Upper lobe of right lung (tissue), 1 donor: ENCODE measurements around the gene CPT1A. TPM values are rescaled to one million over a fixed set of nuclear protein-coding genes. Genes with fewer than 3 reads are reported as not detected.
A peak's percentile ranks its signal among the peaks of the same experiment; 100 is the strongest.
"Not testable (repeated sequence)": the region's sequence is repeated elsewhere in the genome, so short reads cannot be mapped to it uniquely, and the experiment has no call there.

Source experiments
- ATAC-seq: fragments of 200-7000 bp; cut with Tn5 transposase; one replicate; pipeline ENCODE4 v1.9.1; 2020; ENCODE audit warnings: mild to moderate bottlenecking, moderate library complexity
- DNase-seq: peaks from one replicate; pipeline ENCODE4 v3.0.0-alpha.2; 2020
- H3K27ac ChIP-seq: fragments of 200-600 bp; one replicate; pipeline ENCODE4 v1.8.0; 2022
- H3K27me3 ChIP-seq: fragments of 200-600 bp; one replicate; pipeline ENCODE4 v1.8.0; 2022; ENCODE audit warnings: mild to moderate bottlenecking
- H3K36me3 ChIP-seq: fragments of 200-600 bp; one replicate; pipeline ENCODE4 v1.8.0; 2022
- H3K4me1 ChIP-seq: fragments of 200-600 bp; one replicate; pipeline ENCODE4 v1.8.0; 2022
- H3K4me3 ChIP-seq: fragments of 200-600 bp; one replicate; pipeline ENCODE4 v1.8.0; 2022; ENCODE audit warnings: mild to moderate bottlenecking
- H3K9me3 ChIP-seq: fragments of 200-600 bp; one replicate; pipeline ENCODE4 v1.8.0; 2022
- intact Hi-C: fragments of 100-400 bp; cut with DNase I; formaldehyde crosslinking; loops from one replicate; pipeline ENCODE4 v1.11.0; 2022
- total RNA-seq: library from RNA; stranded (reverse); fragmentation: NEBNext Ultra II Directional; extraction: Animal tissue kit (Norgen Biotek cat#: 25700); gene quantifications from one replicate; pipeline ENCODE4 v1.2.1, GENCODE V29; 2021
- TF ChIP-seq, protein P1 (sequence below): fragments of 200-600 bp; IDR thresholded peaks from one replicate; pipeline ENCODE4 v1.8.0; 2022; ENCODE audit warnings: antibody characterized with exemption
- donor health status: DM: no; HTN: yes; CAD: no; lungs with severe emphysema.

The CPT1A gene
- total RNA-seq, 1 donor from 2014 or later: 76.4 TPM

DNA sequence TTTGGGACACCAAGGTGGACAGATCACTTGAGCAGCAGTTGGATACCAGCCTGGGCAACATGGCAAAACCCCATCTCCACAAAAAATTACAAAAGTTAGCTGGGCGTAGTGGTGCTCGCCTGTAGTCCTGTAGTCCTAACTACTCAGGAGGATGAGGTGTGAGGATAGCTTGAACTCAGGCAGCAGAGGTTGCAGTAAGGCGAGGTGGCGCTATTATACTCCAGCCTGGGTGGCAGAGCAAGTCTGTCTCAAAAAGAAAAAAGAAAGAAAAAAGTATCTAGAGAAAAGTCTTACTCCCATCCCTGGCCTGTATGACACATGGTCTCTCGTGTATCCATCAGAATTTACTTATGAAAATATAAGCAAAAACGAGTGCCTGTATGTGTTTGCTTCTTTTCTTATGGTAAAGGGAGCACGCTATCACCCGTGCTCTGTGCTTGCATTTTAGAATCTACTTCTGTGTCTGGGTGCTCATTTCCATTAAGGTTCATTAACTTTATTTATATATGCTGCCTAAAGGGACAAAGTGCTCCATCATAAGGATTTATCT is 15.4 kb upstream of the CPT1A start:
- TF ChIP-seq, protein P1, sequence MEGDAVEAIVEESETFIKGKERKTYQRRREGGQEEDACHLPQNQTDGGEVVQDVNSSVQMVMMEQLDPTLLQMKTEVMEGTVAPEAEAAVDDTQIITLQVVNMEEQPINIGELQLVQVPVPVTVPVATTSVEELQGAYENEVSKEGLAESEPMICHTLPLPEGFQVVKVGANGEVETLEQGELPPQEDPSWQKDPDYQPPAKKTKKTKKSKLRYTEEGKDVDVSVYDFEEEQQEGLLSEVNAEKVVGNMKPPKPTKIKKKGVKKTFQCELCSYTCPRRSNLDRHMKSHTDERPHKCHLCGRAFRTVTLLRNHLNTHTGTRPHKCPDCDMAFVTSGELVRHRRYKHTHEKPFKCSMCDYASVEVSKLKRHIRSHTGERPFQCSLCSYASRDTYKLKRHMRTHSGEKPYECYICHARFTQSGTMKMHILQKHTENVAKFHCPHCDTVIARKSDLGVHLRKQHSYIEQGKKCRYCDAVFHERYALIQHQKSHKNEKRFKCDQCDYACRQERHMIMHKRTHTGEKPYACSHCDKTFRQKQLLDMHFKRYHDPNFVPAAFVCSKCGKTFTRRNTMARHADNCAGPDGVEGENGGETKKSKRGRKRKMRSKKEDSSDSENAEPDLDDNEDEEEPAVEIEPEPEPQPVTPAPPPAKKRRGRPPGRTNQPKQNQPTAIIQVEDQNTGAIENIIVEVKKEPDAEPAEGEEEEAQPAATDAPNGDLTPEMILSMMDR: no peak
- intact Hi-C loops: no loop called here
- Histone ChIP-seq H3K9me3 (no peaks in the 10 kb centered on the region), H3K4me1 (peaks cover 6% of the 10 kb centered on the region), H3K27ac (no peak overlapping the region), H3K36me3 (no peaks in the 10 kb centered on the region), H3K4me3 (no peak overlapping the region), H3K27me3 (peaks cover 10% of the 10 kb centered on the region)
- ATAC-seq (no peak), DNase-seq (peak; percentile 23)

DNA sequence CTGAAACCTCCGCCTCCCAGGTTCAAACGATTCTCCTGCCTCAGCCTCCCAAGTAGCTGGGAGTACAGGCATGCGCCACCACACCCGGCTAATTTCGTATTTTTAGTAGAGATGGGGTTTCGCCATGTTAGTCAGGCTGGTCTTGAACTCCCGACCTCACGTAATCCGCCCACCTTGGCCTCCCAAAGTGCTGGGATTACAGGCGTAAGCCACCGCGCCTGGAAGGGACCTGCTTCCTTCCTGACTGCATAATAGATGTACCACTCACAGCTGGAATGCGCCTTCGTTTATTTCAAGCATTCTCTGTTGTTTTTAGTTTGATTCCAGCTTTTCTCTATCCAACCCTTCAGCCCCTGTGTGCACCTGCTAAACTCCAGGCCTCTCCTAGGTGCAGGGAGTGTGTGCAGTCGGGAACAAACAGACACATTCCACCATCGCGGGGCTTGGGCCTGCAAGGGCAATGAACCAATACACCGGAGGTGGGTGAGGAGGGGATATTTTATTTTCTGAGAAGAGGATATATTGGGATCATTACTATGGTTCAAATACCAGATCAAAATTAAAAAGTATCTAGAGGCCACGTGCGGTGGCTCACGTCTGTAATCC is 14.8 kb upstream of the CPT1A start:
- H3K36me3 ChIP-seq, H3K4me3 ChIP-seq, H3K4me1 ChIP-seq, intact Hi-C loops, ATAC-seq, H3K27ac ChIP-seq, H3K9me3 ChIP-seq: not testable (repeated sequence)
- H3K27me3 ChIP-seq: peaks cover 10% of the 10 kb centered on the region
- peak; percentile 26 for DNase-seq

DNA sequence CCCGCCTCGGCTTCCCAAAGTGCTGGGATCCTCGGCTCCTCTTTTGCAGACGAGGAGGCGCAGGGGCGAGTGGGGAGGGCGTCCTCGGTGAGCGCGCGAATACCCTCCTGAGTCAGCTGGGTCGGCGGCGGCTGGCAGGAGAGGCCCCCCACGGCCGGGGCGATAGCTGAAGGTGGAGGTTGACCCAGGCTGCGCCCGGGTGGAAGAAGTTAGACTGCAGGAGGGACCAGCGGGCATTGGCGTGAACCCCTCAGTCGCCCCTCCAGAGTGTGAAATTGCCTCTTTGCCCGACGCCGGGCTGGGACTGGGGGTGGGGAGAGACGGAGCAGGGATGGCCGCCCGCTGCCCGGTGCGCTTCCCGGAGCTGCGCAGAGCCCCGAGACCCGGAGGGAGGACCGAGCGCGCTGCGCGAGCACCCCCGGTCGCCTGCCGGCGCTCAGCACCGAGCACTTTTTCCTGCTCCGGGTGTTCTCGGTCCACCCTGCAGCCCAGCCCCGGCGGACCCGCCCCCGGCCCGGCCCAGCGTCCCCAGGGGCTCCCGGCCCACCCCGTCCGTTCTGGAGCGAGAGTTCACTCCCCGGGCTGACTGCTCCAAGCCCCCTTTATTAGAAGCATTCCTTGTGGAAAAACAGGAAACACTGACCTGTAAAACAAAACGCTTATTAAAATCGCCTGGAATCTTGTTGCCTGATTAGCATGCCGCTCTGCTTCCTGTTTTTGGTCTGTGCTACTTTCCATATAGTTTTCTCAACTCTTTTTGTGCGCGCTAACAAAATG is 13.7 kb upstream of the CPT1A start:
- Histone ChIP-seq H3K4me3 (peak overlapping the region; percentile 59), H3K27ac (peak overlapping the region; percentile 51), H3K9me3 (no peaks in the 10 kb centered on the region), H3K36me3 (no peaks in the 10 kb centered on the region), H3K4me1 (peaks cover 6% of the 10 kb centered on the region), H3K27me3 (peaks cover 10% of the 10 kb centered on the region)
- ATAC-seq (peak; percentile 83), DNase-seq (peak; percentile 70)
- intact Hi-C loops: no loop called here
- TF ChIP-seq, protein P1: no peak

DNA sequence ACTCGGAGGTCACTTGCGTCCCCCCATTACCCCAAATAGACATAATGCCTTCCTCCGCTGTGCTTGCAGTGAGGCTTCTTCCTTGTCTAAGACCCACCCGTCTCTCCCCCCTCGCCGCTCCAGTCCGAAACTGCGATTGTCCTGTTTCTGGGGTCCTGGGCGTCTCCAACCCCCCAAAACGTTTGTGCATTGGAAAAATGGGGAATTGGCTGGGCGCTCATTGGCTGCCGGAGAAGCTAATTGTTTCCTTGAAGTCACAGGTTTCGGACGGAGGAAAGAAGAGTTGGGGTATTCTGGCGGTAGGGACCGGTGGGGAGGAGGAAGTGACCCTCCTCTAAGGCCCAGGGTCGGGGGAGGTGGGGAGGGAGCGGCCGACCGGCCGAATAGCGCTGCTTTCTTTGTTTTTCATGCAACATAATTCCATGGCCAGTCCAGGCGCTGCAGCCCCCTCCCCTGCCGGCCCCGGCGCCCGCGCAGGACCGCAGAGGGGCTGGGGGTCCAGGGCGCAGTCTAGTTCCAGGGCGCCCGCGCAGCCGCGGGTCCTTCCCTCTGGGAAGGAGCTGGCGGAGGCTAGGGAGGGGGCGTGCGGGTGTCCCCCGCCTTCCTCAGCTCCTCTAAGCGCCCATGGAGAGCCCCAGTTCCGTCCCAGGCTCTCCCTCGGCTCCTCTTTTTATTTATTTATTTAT is 12.7 kb upstream of the CPT1A start:
- H3K4me3 ChIP-seq: peak overlapping the region; percentile 59
- peaks cover 10% of the 10 kb centered on the region for H3K27me3 ChIP-seq
- peaks cover 6% of the 10 kb centered on the region for H3K4me1 ChIP-seq
- TF ChIP-seq, protein P1: no peak
- no peaks in the 10 kb centered on the region for H3K36me3 ChIP-seq
- peak; percentile 46 for DNase-seq
- intact Hi-C loops: no loop called here
- ATAC-seq: no peak
- H3K27ac ChIP-seq: no peak overlapping the region
- no peaks in the 10 kb centered on the region for H3K9me3 ChIP-seq

DNA sequence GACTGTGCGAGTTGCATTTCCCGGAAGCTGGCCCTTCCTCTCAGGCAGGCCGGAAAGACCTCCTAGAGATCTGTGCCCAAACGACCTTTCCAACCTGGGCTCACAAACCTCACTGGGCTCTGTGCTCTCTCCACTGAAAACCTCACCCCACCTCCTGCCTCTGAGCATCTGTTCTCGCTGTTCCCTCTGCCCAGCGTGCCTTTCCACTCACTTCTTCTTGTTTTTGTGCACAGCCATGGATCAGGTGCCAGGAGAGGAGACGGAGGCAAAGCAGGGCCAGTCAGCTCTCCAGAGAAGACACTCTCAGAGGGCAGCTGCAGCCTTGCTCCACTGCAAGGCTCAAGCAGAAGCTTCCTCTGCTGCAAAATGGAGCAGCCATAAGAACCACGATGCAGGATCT is 10.9 kb upstream of the CPT1A start:
- Histone ChIP-seq H3K9me3 (no peaks in the 10 kb centered on the region), H3K4me1 (peaks cover 6% of the 10 kb centered on the region), H3K27me3 (peaks cover 10% of the 10 kb centered on the region), H3K36me3 (no peaks in the 10 kb centered on the region), H3K4me3 (no peak overlapping the region), H3K27ac (no peak overlapping the region)
- TF ChIP-seq, protein P1: no peak
- DNase-seq: peak; percentile 19
- intact Hi-C loops: no loop called here
- no peak for ATAC-seq

DNA sequence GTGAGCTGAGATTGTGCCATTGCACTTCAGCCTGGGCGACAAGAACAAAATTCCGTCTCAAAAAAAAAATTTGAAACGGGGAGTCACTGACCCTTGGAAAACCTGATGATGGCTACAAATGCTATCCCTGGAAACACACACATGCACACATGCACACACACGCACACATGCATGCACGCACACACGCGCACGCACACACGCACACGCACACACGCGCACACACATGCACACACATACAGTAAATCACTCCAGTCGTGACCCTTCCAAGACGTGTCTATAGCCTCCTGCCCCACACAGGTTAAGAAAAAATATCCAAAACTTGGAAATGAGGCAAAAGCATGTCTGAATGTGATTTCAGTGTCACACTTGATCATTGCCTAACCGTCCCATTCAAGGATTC is 6.7 kb upstream of the CPT1A start:
- DNase-seq (no peak), ATAC-seq (no peak)
- Histone ChIP-seq H3K9me3 (no peaks in the 10 kb centered on the region), H3K27ac (no peak overlapping the region), H3K27me3 (peaks cover 3% of the 10 kb centered on the region), H3K36me3 (no peaks in the 10 kb centered on the region), H3K4me1 (peaks cover 8% of the 10 kb centered on the region), H3K4me3 (no peak overlapping the region)
- intact Hi-C loops: no loop called here
- TF ChIP-seq, protein P1: no peak
